NT2/D1 (cell line): Measurements from ENCODE around the gene CDH4.

Experiments used
- SUZ12 ChIP-seq: IDR thresholded peaks from 2 replicates; pipeline ENCODE4 v1.6.1; 2011; ENCODE audit not compliant: insufficient read length, insufficient read depth; ENCODE audit errors: extremely low read depth
- YY1 ChIP-seq: IDR thresholded peaks from 2 replicates; pipeline ENCODE4 v1.6.1; 2011; ENCODE audit not compliant: insufficient read length, insufficient read depth
- ZNF274 ChIP-seq: IDR thresholded peaks from 2 replicates; pipeline ENCODE4 v1.6.1; 2011; ENCODE audit warnings: mild to moderate bottlenecking, low read depth, low read length

DNA sequence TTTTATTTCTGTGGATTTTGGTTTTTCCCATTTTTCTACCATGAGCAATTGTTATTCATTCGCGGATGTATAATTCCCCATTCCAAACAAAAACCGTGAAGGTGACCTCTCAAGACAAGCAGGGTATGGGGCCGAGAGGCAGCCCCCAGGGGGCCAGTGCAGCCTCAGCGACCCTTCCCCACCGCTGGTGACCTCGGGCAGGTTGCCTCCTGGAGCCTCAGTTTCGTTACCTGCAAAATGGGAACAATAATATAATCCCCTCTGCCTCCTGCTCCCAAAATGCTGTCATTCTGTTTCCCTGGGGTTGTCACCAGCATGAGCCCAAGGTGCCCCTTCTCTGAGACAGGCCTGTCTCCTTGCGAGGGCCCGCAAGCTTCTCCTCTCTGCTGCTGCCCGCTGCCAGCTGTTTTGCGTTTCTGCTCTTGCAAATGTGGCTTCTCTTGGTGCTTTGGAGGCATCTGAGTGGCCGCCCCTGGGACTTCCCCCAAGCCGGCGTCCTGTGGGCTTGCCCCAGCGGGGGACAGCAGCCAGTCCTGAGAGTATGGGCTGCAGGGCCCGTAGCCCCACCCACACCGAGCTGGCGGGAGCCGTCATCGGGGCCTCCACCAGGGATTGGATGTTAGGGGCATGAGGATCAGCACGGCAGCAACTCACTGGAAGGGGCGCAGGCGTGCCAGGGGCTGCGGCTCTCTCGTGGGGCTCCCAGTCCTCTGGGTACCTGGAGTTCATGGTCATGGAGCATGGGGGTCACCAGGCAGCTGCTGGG lies 651.7 kb downstream of the CDH4 start:
- TF ChIP-seq SUZ12 = no peak
- no peak for TF ChIP-seq YY1
- no peak for TF ChIP-seq ZNF274
